A549 (cell line): ENCODE measurements around the gene SPECC1L.

Source experiments
- MAZ ChIP-seq: fragments of 150-350 bp; IDR thresholded peaks from 2 replicates; pipeline ENCODE4 v1.6.1; 2014; ENCODE audit warnings: antibody characterized with exemption, low read depth, low read length, borderline replicate concordance
- TF ChIP-seq, protein P1 (sequence below): fragments of >200 bp; sonication (Bioruptor Twin); formaldehyde crosslinking; IDR thresholded peaks from 3 replicates; pipeline ENCODE4 v1.5.1; 2016

GRCh38 chr22:24386937-24387471 is 116.4 kb downstream of the SPECC1L start:
- TF ChIP-seq, protein P1, sequence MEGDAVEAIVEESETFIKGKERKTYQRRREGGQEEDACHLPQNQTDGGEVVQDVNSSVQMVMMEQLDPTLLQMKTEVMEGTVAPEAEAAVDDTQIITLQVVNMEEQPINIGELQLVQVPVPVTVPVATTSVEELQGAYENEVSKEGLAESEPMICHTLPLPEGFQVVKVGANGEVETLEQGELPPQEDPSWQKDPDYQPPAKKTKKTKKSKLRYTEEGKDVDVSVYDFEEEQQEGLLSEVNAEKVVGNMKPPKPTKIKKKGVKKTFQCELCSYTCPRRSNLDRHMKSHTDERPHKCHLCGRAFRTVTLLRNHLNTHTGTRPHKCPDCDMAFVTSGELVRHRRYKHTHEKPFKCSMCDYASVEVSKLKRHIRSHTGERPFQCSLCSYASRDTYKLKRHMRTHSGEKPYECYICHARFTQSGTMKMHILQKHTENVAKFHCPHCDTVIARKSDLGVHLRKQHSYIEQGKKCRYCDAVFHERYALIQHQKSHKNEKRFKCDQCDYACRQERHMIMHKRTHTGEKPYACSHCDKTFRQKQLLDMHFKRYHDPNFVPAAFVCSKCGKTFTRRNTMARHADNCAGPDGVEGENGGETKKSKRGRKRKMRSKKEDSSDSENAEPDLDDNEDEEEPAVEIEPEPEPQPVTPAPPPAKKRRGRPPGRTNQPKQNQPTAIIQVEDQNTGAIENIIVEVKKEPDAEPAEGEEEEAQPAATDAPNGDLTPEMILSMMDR = no peak
- TF ChIP-seq MAZ = no peak
